Erythroblast (primary cell): ENCODE data around the gene MICAL1.

Source experiments
- DNase-seq, 2 experiments: peaks; one replicate each; lab custom pipeline; 2025; lab: John Stamatoyannopoulos, UW
- GATA1 ChIP-seq: IDR thresholded peaks from 2 replicates; pipeline ENCODE4 v1.6.1; 2011; ENCODE audit warnings: low read depth, mild to moderate bottlenecking, control low read depth, low read length, moderate library complexity
- POLR2A ChIP-seq: IDR thresholded peaks from 2 replicates; pipeline ENCODE4 v1.6.1; 2011; ENCODE audit warnings: mild to moderate bottlenecking, low read length

Gene MICAL1

DNA sequence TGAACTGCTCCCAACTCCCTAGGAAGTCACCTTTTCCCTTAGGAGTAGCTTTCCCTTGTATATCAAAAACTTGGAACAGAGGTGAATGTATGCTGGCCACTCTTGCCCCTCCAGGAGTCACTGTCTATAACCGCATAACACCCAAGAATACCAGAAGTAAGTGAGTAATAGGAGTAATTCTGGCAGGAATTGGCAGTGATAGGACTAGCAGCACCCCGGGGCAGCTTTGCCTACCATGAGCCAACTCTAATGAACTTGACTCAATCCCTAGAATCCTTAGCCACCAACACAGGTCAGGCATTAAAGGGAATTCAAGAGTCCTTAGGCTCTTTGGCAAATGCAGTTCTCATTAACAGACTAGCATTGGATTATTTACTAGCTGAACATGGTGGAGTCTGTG lies 44.5 kb downstream of the MICAL1 start:
- TF ChIP-seq GATA1 (no peak), POLR2A (no peak)
- no peak for DNase-seq

DNA sequence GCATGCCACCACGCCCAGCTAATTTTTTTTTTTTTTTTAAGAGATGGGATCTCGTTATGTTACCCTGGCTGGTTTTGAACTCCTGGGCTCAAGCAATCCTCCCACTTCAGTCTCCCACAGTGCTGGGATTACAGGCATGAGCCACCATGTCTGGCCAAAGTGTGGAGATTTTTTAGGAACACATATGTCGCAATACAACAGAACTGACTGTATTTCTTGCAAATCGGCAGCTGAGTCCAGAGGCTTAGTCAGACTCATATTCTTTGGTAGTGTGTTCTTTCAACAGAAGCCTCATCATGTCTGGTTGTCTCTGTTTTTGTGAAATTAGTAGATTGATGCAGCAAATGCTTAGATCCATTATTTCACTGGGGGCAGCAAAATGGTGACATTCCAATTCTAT lies 49.4 kb downstream of the MICAL1 start:
- no peak for DNase-seq
- TF ChIP-seq POLR2A (no peak), GATA1 (no peak)

DNA sequence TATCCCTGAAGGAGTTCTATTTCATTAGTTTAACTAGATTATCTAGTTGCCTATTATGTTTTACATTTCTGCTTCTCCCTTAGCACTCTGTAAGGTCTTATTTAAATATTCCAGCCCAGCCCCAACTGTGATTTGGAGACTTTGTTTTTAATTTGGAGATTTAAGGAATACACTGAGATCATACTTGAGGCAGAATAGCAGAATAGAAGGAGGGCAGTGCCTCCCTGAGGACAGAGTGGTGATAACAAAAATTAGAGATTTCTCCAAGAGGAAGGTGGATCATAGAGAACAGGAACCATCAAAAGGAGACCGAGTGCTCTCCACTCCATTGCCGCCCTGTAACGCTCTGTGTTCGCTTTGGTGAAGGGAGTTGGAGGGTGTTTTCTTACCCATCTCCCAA lies 58.6 kb downstream of the MICAL1 start:
- no peak for TF ChIP-seq GATA1
- DNase-seq: peak; percentile 19 to 25

DNA sequence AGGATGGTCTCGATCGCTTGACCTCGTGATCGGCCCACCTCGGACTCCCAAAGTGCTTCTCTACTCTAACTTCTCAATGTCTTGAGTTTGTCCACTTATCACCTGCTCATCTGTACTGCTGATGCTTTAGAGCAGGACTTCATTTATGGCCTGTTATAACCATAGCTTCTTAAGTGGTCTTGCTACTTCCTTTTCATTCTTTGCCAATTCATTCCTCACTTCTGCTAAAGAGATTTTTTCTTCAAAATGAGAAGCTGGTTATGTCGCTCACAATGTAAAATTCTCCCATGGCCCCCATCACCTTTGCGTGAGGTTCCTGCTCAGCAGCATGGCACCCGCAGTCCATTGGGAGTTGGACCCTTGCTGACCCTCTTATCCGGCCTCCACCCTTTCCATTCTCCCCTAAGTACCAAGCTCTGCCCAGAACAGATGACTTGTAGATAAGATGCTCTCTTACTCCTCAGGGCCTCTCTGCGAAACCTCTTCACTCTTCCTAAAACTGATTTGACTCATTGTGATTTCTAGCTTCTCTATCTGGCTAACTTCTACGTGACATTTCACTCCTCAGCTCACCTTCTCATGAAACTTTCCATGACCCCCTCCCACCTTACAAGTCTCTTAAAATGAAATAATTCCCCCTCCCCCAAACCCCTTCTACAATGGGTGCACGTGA lies 59.4 kb downstream of the MICAL1 start:
- no peak for DNase-seq

More for the DNA sequence above, 59.4 kb downstream of the MICAL1 start:
- no peak for TF ChIP-seq GATA1
- TF ChIP-seq POLR2A: no peak
